LNCaP clone FGC (cell line): ENCODE results near the gene GUK1.

Experiments used
- DNase-seq: peaks from one replicate; pipeline ENCODE4 v3.0.0-alpha.2; 2011; ENCODE audit warnings: low read depth
- H3K4me3 ChIP-seq: 2 replicates; pipeline ENCODE4 v1.5.1; 2011; ENCODE audit warnings: mild to moderate bottlenecking, low read depth, low read length, control low read depth
- TF ChIP-seq, protein P1 (sequence below): IDR thresholded peaks from 2 replicates; pipeline ENCODE4 v1.5.1; 2012; ENCODE audit warnings: mild to moderate bottlenecking; ENCODE audit not compliant: control insufficient read depth, insufficient read depth; ENCODE audit errors: extremely low read depth

GUK1 gene

GRCh38 chr1:228154021-228154669 is 14.1 kb downstream of the GUK1 start:
- TF ChIP-seq, protein P1, sequence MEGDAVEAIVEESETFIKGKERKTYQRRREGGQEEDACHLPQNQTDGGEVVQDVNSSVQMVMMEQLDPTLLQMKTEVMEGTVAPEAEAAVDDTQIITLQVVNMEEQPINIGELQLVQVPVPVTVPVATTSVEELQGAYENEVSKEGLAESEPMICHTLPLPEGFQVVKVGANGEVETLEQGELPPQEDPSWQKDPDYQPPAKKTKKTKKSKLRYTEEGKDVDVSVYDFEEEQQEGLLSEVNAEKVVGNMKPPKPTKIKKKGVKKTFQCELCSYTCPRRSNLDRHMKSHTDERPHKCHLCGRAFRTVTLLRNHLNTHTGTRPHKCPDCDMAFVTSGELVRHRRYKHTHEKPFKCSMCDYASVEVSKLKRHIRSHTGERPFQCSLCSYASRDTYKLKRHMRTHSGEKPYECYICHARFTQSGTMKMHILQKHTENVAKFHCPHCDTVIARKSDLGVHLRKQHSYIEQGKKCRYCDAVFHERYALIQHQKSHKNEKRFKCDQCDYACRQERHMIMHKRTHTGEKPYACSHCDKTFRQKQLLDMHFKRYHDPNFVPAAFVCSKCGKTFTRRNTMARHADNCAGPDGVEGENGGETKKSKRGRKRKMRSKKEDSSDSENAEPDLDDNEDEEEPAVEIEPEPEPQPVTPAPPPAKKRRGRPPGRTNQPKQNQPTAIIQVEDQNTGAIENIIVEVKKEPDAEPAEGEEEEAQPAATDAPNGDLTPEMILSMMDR: no peak
- DNase-seq: no peak
- H3K4me3 ChIP-seq: no peak overlapping the region

- no peak overlapping the region for H3K4me3 ChIP-seq
- TF ChIP-seq, protein P1: no peak
- DNase-seq: no peak
These were observed 14.8 kb downstream of the GUK1 start for GRCh38 chr1:228154670-228155571.

DNA sequence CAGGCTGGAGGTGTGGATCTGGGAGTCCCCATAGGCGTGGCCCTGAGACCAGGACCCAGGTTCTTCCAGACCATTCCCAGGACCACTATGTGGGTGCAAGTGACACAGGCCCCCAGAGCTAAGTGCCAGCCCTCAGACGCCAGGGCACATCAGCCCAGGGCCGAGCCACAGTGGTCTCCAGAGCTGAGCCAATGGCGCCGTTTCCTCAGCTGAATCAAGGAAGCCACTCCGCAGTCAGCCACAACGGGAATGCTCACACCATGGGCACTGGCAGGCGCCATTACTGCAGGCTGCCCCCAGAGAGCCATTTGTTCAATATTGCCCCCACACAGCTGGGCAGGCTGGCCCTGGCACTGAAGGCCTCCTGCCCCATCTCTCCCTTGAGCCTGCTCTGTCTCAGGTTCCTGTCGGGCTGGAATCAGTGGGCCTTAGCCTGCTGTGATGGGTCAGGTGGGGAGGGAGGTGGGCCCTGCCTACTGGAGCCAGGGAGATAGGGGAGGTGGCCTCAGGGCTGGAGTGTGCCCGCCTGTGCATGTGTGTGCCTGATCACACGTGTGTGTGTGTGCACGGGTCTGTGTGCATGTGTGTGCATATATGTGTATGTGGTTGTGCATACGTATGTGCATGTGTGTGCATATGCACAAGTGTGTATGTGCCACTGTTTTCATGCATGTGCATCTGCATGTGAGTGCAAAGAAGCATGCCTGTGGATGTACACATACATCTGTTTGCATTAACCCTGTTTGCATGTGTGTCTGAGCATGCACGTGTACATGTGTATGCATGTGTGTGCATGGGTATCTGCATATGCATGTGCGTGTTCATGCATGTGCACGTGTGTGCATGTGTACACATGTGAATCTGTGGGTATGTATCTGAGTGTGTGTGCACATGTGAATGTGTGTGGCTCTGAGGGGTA is 15.8 kb downstream of the GUK1 start:
- no peak overlapping the region for H3K4me3 ChIP-seq
- no peak for DNase-seq
- TF ChIP-seq, protein P1: no peak

DNA sequence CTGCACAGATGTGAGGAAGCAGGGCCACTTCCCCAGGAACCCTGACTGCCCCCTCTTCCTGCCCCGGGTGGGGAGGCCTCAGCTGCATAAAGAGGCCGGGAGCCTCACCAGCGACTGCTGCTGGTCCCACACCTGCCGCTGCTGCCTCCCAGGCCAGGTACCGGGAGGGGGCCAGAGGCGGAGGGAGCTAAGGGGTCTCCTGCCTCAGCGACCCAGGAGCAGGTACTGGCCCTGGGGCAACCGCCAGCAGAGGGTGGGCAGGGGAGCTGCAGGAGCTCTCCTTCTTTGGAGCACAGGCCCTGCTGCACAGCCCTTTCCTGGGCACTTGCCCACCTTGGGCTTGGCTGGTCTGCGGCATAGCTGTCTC is 16.4 kb downstream of the GUK1 start:
- no peak for DNase-seq
- TF ChIP-seq, protein P1: no peak
- H3K4me3 ChIP-seq: no peak overlapping the region

DNA sequence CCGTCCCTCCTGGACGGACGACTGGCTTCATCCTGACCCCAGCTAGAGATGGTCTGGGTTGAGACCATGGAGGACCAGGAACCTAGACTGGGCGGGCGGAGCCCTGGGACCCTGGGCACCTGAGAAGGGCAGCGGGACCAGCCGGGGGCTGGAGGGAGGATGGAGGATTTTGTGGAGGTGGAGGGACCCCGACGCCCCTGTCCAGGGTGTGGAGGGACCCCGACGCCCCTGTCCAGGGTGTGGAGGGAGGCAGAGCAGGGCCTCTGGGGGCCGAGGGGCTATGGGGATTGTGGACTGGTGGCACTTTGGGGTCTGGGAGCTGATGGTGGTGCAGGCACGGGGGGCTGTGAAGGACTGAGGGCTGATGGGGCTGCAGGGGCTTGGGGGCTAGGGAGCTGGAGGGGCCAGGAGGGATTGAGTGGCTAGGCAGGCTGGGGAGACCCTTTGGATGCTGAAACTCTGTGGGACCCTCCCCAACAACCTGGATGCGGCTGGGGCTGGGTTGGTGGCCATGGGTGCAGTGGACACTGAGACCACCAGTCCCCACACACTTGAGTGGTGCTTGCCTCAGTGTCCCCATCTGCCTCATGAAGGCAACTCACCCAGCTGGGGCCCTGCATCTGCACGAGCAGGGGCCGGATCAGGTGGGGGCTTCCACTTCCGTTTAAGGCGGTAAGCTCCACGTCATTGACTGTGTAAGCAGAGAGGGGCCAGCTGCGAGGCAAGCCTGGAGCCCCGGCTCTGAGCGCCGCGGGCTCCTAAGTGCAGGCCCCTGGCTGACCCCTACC is 17.1 kb downstream of the GUK1 start:
- DNase-seq: no peak
- H3K4me3 ChIP-seq: no peak overlapping the region
- TF ChIP-seq, protein P1: no peak

DNA sequence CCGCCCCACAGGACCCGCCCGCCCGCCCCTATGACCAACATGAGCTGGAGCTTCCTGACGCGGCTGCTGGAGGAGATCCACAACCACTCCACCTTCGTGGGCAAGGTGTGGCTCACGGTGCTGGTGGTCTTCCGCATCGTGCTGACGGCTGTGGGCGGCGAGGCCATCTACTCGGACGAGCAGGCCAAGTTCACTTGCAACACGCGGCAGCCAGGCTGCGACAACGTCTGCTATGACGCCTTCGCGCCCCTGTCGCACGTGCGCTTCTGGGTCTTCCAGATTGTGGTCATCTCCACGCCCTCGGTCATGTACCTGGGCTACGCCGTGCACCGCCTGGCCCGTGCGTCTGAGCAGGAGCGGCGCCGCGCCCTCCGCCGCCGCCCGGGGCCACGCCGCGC is 17.6 kb downstream of the GUK1 start:
- no peak overlapping the region for H3K4me3 ChIP-seq
- no peak for DNase-seq
- TF ChIP-seq, protein P1: no peak
